HG03064 (cell line): Measurements from ENCODE around the gene STAP1.

Experiments
- ATAC-seq: cut with Tn5 transposase; IDR thresholded peaks from one replicate; pipeline ENCODE4 v1.9.1; 2021; ENCODE audit warnings: low read depth; ENCODE audit not compliant: unreplicated experiment

The STAP1 gene

GRCh38 chr4:67554096-67554495 is 4.4 kb upstream of the STAP1 start:
- no peak for ATAC-seq

- ATAC-seq: no peak
These were observed 3.1 kb upstream of the STAP1 start for GRCh38 chr4:67555447-67555846.

GRCh38 chr4:67556436-67556835 is 2.1 kb upstream of the STAP1 start:
- ATAC-seq: no peak

- no peak for ATAC-seq
These were observed 6.8 kb downstream of the STAP1 start for GRCh38 chr4:67565284-67565683.

GRCh38 chr4:67566335-67566734 is 7.8 kb downstream of the STAP1 start:
- no peak for ATAC-seq

- ATAC-seq: no peak
These were observed 10.3 kb downstream of the STAP1 start for GRCh38 chr4:67568820-67569219.

- ATAC-seq: no peak
These were observed 12.0 kb downstream of the STAP1 start for GRCh38 chr4:67570537-67570936.

- no peak for ATAC-seq
These were observed 13.4 kb downstream of the STAP1 start for GRCh38 chr4:67571975-67572374.

GRCh38 chr4:67573193-67573592 is 14.7 kb downstream of the STAP1 start:
- ATAC-seq: no peak

GRCh38 chr4:67575232-67576058 is 16.9 kb downstream of the STAP1 start:
- peak; percentile 90 for ATAC-seq

- no peak for ATAC-seq
These were observed 17.5 kb downstream of the STAP1 start for GRCh38 chr4:67576059-67576466.

GRCh38 chr4:67576538-67576937 is 18.0 kb downstream of the STAP1 start:
- ATAC-seq: peak; percentile 48

- ATAC-seq: no peak
These were observed 22.1 kb downstream of the STAP1 start for GRCh38 chr4:67580577-67580976.

GRCh38 chr4:67581208-67581857 is 22.8 kb downstream of the STAP1 start:
- no peak for ATAC-seq

- ATAC-seq: no peak
These were observed 23.4 kb downstream of the STAP1 start for GRCh38 chr4:67581913-67582312.

- ATAC-seq: no peak
These were observed 26.0 kb downstream of the STAP1 start for GRCh38 chr4:67584496-67584895.

GRCh38 chr4:67587156-67587555 is 28.6 kb downstream of the STAP1 start:
- no peak for ATAC-seq

- no peak for ATAC-seq
These were observed 35.2 kb downstream of the STAP1 start for GRCh38 chr4:67593741-67594175.

GRCh38 chr4:67603310-67604028 is 44.9 kb downstream of the STAP1 start:
- ATAC-seq: no peak

- no peak for ATAC-seq
These were observed 45.5 kb downstream of the STAP1 start for GRCh38 chr4:67604029-67604381.

- ATAC-seq: no peak
These were observed 46.2 kb downstream of the STAP1 start for GRCh38 chr4:67604749-67605148.
